Skeletal muscle satellite cell (primary cell): ENCODE data around the gene IRS1.
A peak's percentile ranks its signal among the peaks of the same experiment; 100 is the strongest.

Source experiments
- H3K27me3 ChIP-seq: 2 replicates; pipeline ENCODE4 v1.7.0; 2013; ENCODE audit warnings: low read length; ENCODE audit not compliant: control insufficient read depth, insufficient read depth
- H3K36me3 ChIP-seq: 2 replicates; pipeline ENCODE4 v1.7.0; 2013; ENCODE audit warnings: mild to moderate bottlenecking, control low read depth, low read length; ENCODE audit not compliant: insufficient read depth
- H3K4me1 ChIP-seq: 2 replicates; pipeline ENCODE4 v1.7.0; 2013; ENCODE audit warnings: low read length; ENCODE audit not compliant: control insufficient read depth, insufficient read depth
- H3K4me2 ChIP-seq: 2 replicates; pipeline ENCODE4 v1.7.0; 2013; ENCODE audit warnings: mild to moderate bottlenecking, low read length
- H3K4me3 ChIP-seq: 2 replicates; pipeline ENCODE4 v1.7.0; 2013; ENCODE audit warnings: low read length
- H3K9ac ChIP-seq: 2 replicates; pipeline ENCODE4 v1.7.0; 2013; ENCODE audit warnings: mild to moderate bottlenecking, low read depth, low read length, moderate library complexity
- H3K9me3 ChIP-seq: replicated peaks from 2 replicates; pipeline ENCODE4 v1.7.0; 2013; ENCODE audit warnings: mild to moderate bottlenecking, control low read depth, low read length

Gene IRS1

DNA sequence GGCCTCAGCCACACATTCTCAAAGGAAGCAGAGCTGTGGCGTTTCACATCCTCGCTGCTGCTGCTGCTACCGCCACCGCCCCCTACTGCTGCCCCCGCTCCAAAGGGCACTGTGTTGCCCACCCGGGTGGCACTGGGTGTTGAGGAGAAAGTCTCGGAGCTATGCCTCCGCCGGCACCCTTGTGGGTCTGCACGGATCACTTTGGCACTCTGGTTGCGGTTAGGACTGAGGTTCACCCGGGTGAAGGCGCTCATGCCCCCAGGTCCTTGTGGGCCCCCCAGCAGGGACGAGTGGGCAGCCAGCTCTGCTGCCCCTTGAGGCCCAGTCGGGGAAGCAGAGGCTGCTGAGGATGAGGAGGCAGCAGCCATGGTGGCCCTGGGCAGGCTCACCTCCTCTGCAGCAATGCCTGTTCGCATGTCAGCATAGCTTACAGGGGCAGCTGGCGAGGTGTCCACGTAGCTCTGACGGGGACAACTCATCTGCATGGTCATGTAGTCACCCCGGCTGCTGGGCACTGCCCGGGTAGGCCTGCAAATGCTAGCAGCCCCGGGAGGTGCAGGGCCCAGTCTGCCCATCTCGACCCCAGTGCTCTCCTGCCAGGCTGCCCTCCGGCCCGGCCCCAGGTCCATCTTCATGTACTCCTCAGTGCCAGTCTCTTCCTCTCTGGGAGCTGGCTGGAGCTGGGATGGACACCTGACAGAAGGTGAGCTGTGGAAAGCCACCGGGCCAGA, 4.2 kb downstream of the IRS1 start:
- no peaks in the 10 kb centered on the region for H3K9me3 ChIP-seq
- H3K36me3 ChIP-seq = peaks cover 54% of the 10 kb centered on the region
- peaks cover 42% of the 10 kb centered on the region for H3K4me1 ChIP-seq
- H3K27me3 ChIP-seq = no peaks in the 10 kb centered on the region
- H3K9ac ChIP-seq = peak overlapping the region; percentile 86
- peak overlapping the region; percentile 73 for H3K4me3 ChIP-seq
- H3K4me2 ChIP-seq = peak overlapping the region; percentile 98

DNA sequence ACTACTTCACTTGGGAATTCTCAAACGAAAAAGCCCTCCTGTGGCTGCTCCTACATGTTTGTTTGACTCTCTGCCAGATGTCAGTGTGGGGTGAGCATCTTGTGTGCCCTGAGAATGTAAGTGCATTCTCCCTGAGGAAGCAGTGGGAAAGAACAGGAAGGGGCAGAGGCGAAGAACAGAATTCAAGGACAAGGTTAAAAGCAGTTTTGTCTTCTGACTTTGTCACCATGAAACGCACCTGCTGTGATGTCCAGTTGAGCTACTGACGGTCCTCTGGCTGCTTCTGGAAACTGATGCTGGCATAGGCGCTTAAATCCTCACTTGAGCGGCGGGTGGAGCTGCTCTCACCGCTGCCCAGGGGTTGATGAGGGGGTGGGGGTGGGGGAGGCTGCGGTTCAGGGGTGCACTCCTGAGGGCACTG, 4.9 kb downstream of the IRS1 start:
- peaks cover 56% of the 10 kb centered on the region for H3K36me3 ChIP-seq
- peak overlapping the region; percentile 73 for H3K4me3 ChIP-seq
- peak overlapping the region; percentile 98 for H3K4me2 ChIP-seq
- H3K4me1 ChIP-seq = peaks cover 46% of the 10 kb centered on the region
- H3K9me3 ChIP-seq = no peaks in the 10 kb centered on the region
- peak overlapping the region; percentile 86 for H3K9ac ChIP-seq
- H3K27me3 ChIP-seq = no peaks in the 10 kb centered on the region

DNA sequence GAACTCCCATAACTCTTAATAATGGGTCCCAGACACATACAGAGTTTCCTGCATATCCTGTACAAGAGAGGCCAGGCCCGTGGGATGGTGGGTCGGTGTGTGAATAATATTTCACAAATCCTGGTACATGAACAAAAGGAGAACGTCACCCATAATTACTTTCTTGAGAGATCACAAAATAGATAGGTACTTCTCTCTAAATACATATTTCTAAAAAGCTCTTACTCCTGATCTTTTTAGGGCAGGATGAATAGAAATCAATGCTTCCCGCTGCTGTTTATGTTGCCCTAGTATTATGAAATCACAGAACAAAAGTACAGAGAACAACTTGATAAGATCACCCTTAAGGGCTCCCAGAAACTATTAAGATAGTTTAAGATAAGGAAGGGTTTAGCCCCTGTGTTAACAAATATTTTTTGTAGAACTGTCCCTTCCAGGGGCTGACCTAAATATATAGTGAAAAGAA, 5.4 kb downstream of the IRS1 start:
- H3K9me3 ChIP-seq = no peaks in the 10 kb centered on the region
- peaks cover 52% of the 10 kb centered on the region for H3K4me1 ChIP-seq
- peak overlapping the region; percentile 86 for H3K9ac ChIP-seq
- H3K36me3 ChIP-seq = peaks cover 56% of the 10 kb centered on the region
- H3K4me3 ChIP-seq = peak overlapping the region; percentile 73
- no peaks in the 10 kb centered on the region for H3K27me3 ChIP-seq
- peak overlapping the region; percentile 98 for H3K4me2 ChIP-seq

DNA sequence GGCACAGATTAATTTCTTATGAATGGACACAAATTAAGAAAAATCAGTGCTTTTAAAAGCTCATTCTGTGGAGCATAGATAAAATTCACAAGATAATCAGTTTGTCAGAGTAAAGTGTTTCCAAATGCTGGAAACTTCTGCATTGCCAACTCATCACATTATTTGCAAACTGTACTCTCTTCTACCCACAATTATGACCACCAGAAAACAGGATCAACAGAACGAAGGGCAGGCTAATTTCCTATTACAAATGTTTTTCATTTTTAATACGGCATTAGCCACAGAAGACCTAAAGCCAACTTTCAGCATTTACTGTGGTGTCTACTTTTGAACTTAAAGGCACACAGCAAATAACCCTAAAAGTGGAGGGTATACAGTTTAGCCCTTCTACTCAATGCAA, 6.0 kb downstream of the IRS1 start:
- Histone ChIP-seq H3K4me3 (peak overlapping the region; percentile 73), H3K9ac (peak overlapping the region; percentile 86), H3K9me3 (no peaks in the 10 kb centered on the region), H3K4me2 (peak overlapping the region; percentile 98), H3K36me3 (peaks cover 56% of the 10 kb centered on the region), H3K27me3 (no peaks in the 10 kb centered on the region), H3K4me1 (peaks cover 58% of the 10 kb centered on the region)

DNA sequence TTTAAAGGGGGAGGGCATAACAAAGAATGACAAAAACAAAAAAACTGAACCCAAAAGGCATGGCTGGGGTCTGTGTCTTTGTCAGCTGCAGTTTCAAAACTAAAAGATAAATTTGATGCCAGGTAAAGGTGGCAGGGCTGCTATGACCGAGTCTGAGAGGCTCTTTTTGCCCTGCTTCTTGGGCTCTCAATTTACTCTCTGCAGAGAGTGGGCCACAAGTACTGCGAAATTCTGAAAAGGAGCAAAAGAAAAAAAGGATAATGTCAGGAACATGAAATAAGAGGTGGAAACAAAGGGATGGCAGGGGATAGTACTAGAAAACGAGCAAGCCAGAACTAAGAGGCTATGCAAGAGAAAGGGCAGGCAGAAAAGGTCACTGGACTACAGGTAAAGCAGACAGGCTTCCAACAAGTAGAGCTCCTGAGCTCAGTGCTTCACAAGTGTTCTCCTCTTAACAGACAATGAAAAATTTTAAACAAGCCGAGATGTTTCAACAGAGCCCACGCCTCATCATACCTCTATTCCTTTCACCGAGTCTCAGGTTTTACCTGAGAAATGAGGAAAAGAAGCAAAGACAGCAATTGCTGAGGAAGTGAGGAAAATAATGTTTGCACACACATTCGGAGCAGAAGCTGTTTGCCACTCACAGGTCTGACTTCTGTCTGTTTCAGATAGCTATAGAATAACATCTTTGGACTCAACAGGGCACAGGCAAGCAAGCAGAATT, 7.3 kb downstream of the IRS1 start:
- Histone ChIP-seq H3K9me3 (no peaks in the 10 kb centered on the region), H3K36me3 (peaks cover 48% of the 10 kb centered on the region), H3K4me2 (peak overlapping the region; percentile 98), H3K27me3 (no peaks in the 10 kb centered on the region), H3K4me1 (peaks cover 62% of the 10 kb centered on the region), H3K9ac (peak overlapping the region; percentile 86), H3K4me3 (peak overlapping the region; percentile 73)

DNA sequence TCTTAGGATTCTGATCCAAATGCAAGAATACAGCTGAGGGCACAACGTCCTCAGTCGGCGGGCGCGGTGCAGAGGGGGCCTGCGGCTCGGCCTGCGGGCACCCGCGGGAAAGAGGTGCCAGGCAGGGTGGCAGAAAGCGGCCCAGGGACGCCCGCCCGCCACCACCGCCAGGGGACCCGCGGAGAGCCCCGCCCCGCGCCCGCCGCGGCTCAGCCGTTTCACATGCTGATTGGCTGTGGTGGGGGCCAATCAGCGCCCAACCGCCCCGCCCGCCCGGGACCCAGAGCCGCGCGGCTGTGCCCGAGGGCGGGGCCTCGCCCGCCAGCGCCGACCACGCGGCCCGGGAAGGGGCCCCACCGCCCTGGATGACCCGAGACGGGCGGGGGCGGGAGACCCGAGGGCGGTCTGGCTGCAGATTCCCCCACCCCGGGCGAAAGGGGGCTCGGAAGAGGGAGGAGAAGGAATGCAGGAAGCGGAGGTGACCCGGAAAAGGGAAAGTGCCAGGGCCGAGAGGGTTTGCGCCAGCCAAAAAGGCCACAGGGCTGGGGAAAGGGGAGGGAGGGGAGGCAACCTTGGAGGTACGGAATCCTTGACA, 8.0 kb downstream of the IRS1 start:
- Histone ChIP-seq H3K36me3 (peaks cover 46% of the 10 kb centered on the region), H3K9ac (peak overlapping the region; percentile 86), H3K9me3 (no peaks in the 10 kb centered on the region), H3K4me1 (peaks cover 61% of the 10 kb centered on the region), H3K4me3 (peak overlapping the region; percentile 73), H3K27me3 (no peaks in the 10 kb centered on the region), H3K4me2 (peak overlapping the region; percentile 98)

DNA sequence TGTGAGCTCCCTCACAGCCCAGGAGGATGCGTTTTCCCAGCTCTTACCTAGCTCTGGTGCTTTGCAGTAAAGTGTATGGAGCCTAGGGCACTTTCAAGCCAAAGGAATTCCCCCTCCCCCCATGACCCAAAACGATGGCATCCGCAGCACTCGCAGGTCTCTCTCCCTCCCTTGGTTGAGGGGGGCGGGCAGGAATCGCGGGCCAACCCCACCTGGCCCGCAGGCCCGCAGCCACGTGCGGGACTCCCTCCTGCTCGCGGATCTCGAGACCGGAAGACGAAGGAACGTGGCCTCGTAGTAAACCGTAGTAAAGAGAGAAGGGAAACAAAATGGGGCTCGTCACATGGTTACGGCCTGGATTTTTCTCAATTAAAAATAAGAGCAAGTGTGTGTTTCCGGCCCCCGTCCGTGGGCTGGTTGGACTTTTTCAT, 8.5 kb downstream of the IRS1 start:
- Histone ChIP-seq H3K36me3 (peaks cover 45% of the 10 kb centered on the region), H3K9me3 (no peaks in the 10 kb centered on the region), H3K4me2 (peak overlapping the region; percentile 98), H3K27me3 (no peaks in the 10 kb centered on the region), H3K4me3 (peak overlapping the region; percentile 73), H3K9ac (peak overlapping the region; percentile 86), H3K4me1 (peaks cover 56% of the 10 kb centered on the region)

DNA sequence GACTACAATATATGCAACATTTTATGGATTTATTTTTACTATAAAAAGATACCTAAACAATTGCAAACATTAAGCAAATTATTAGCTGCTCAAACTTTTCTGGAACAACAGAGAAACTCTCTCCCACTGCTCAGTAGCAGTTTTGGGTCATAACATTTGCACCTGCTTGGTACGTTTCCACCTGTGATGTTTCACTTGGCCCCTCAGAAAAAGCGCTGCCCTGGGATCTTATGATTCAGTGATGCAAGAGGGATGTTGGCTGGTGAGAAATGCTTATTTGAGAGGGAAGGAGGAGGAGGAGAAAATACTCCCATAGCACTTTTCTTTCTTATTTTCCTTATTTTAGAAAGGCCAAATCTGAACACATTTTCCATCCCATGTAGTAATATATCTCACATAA, 9.2 kb downstream of the IRS1 start:
- H3K36me3 ChIP-seq = peaks cover 40% of the 10 kb centered on the region
- no peaks in the 10 kb centered on the region for H3K27me3 ChIP-seq
- peaks cover 50% of the 10 kb centered on the region for H3K4me1 ChIP-seq
- peak overlapping the region; percentile 73 for H3K4me3 ChIP-seq
- H3K4me2 ChIP-seq = peak overlapping the region; percentile 98
- H3K9me3 ChIP-seq = no peaks in the 10 kb centered on the region
- peak overlapping the region; percentile 86 for H3K9ac ChIP-seq

DNA sequence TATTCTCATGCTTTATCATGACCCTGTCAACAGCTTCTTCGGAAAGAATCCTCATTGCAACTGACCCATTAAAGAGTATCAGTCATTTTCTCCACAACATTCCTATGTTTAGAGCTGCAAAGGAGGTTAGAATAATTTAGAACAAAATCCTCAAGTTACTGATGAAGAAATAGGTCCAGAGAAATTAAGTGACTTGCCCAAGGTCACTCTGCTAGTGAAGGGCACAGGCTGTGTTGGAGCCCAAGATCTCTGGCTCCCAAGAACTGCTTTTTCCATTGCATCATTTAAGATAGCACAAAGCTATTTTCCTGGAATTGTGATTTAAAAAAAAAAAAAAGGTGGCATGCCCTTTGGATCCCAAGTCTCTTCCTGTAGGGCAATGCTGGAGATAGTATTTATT, 9.6 kb downstream of the IRS1 start:
- H3K4me3 ChIP-seq = no peak overlapping the region
- H3K9me3 ChIP-seq = no peaks in the 10 kb centered on the region
- peak overlapping the region; percentile 42 for H3K4me2 ChIP-seq
- peaks cover 46% of the 10 kb centered on the region for H3K4me1 ChIP-seq
- H3K36me3 ChIP-seq = peaks cover 37% of the 10 kb centered on the region
- H3K27me3 ChIP-seq = no peaks in the 10 kb centered on the region
- H3K9ac ChIP-seq = peak overlapping the region; percentile 86

DNA sequence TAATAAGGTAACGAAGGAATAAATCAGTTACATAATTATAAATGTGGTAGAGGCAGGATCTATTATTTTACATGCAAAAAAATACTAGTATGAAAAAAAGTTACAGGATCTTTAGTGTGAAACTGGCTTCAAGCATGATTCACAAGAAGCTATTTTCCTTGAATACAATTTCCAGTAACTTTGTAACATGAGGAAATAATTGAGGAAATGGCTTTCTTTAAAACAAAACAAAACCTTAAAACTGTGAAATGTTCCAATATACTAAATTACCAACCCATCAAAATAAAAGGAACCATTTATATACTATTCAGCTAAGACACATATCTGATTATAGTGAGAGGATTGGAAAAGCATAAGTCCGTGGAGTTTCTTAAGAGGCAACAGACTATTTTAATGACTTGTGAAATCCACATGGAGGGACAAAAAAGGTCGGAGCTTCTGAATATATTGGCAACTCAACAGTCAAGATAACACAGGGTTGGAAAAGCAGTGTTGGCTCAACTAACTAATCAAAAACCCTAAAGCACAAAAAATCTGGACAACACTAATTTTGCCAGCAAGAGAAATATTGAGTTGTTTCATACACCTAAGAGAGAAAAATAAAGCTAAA, 10.6 kb downstream of the IRS1 start:
- H3K27me3 ChIP-seq = no peaks in the 10 kb centered on the region
- peaks cover 46% of the 10 kb centered on the region for H3K4me1 ChIP-seq
- no peaks in the 10 kb centered on the region for H3K9me3 ChIP-seq
- H3K36me3 ChIP-seq = peaks cover 33% of the 10 kb centered on the region
- no peak overlapping the region for H3K4me3 ChIP-seq
- H3K9ac ChIP-seq = peak overlapping the region; percentile 26
- peak overlapping the region; percentile 42 for H3K4me2 ChIP-seq

DNA sequence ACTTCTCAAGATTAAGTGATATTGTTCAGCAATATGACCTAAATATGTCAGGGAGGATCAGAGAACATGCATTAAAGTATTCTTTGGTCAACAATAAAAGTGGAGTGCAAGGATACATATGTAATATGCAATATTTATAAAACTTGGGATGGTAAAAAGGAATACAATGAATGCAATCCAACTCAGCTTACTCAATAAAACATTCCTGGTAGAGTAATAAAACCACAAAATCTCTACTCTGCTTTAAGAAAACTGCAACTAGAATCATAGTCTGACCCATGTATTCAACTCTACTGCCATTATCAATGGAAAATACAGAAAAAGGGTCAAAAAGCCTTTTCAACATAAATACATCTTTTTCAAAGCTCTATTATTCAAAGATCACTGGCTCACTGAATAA, 11.6 kb downstream of the IRS1 start:
- Histone ChIP-seq H3K27me3 (no peaks in the 10 kb centered on the region), H3K9ac (peak overlapping the region; percentile 26), H3K4me2 (peak overlapping the region; percentile 39), H3K9me3 (no peaks in the 10 kb centered on the region), H3K4me3 (no peak overlapping the region), H3K36me3 (peaks cover 28% of the 10 kb centered on the region), H3K4me1 (peaks cover 50% of the 10 kb centered on the region)
